DOHH2 (cell line): ENCODE results near the gene SPOCD1.

Source experiments
- H3F3A ChIP-seq: fragments of 200-600 bp; sonication (generic), shearing (Covaris generic); 2 replicates; pipeline ENCODE4 v1.6.0; 2016; ENCODE audit warnings: antibody characterized with exemption, mild to moderate bottlenecking; ENCODE audit not compliant: control insufficient read depth, insufficient read depth
- H3K27ac ChIP-seq: fragments of 200-600 bp; sonication (generic); 2 replicates; pipeline ENCODE4 v1.5.1; 2014; ENCODE audit warnings: low read depth, mild to moderate bottlenecking, low read length, moderate library complexity
- H3K27me3 ChIP-seq: fragments of 200-600 bp; sonication (generic); 2 replicates; pipeline ENCODE4 v1.6.1; 2014; ENCODE audit warnings: mild to moderate bottlenecking, low read length, mixed read lengths; ENCODE audit not compliant: control insufficient read depth
- H3K36me3 ChIP-seq: fragments of 200-600 bp; sonication (generic); 2 replicates; pipeline ENCODE4 v1.6.1; 2014; ENCODE audit warnings: mild to moderate bottlenecking, low read length, moderate library complexity, mixed read lengths; ENCODE audit not compliant: control insufficient read depth
- H3K4me1 ChIP-seq: fragments of 200-600 bp; sonication (generic); 2 replicates; pipeline ENCODE4 v1.6.1; 2014; ENCODE audit warnings: mild to moderate bottlenecking, low read length, mixed read lengths; ENCODE audit not compliant: control insufficient read depth
- H3K4me2 ChIP-seq: fragments of 200-600 bp; sonication (generic); 2 replicates; pipeline ENCODE4 v1.6.0; 2014; ENCODE audit warnings: mild to moderate bottlenecking, low read length, moderate library complexity
- H3K4me3 ChIP-seq: fragments of 200-600 bp; sonication (generic); 2 replicates; pipeline ENCODE4 v1.5.1; 2014; ENCODE audit warnings: mild to moderate bottlenecking, low read length, mixed read lengths
- H3K79me2 ChIP-seq: fragments of 200-600 bp; sonication (generic); 2 replicates; pipeline ENCODE4 v1.6.1; 2014; ENCODE audit warnings: mild to moderate bottlenecking, low read length, mixed read lengths; ENCODE audit not compliant: control insufficient read depth
- H3K9me2 ChIP-seq: fragments of 200-600 bp; sonication (generic); replicated peaks from 2 replicates; pipeline ENCODE4 v1.6.1; 2014; ENCODE audit warnings: mild to moderate bottlenecking, low read length, mixed read lengths; ENCODE audit not compliant: control insufficient read depth
- H3K9me3 ChIP-seq: fragments of 200-600 bp; sonication (generic); 2 replicates; pipeline ENCODE4 v1.6.1; 2014; ENCODE audit warnings: antibody characterized with exemption, low read length, mixed read lengths; ENCODE audit not compliant: control insufficient read depth, insufficient read depth
- H4K20me1 ChIP-seq: fragments of 200-600 bp; sonication (generic); 2 replicates; pipeline ENCODE4 v1.6.0; 2014; ENCODE audit warnings: low read depth, mild to moderate bottlenecking, antibody characterized with exemption, low read length, moderate library complexity; ENCODE audit not compliant: control insufficient read depth, insufficient read depth
- EZH2phosphoT487 ChIP-seq: fragments of 200-600 bp; sonication (generic); IDR thresholded peaks from 2 replicates; pipeline ENCODE4 v1.6.1; 2017; ENCODE audit warnings: borderline replicate concordance, mild to moderate bottlenecking, antibody characterized with exemption, low read length, moderate library complexity, mixed read lengths
- TF ChIP-seq, protein P1 (sequence below): fragments of 200-600 bp; sonication (generic); IDR thresholded peaks from one replicate; pipeline ENCODE4 v1.5.1; 2014; ENCODE audit warnings: antibody characterized with exemption, mild to moderate bottlenecking, low read depth, low read length; ENCODE audit not compliant: poor library complexity, severe bottlenecking

Gene SPOCD1

DNA sequence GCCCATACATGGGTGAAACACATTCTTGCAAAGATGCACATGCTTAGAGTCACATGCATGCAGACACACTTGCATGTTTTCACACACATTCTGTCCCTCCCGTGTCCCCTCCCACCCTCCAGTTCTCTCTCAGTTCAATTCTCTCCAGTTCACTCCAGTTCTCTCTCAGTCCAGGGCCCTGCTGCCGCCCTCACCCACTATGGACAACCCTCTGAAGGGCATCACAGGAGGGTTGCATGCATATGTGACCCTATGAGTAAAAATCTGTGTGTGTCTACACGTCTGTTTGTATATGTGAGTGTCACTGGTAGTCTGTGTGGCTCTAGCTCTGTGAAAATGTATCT lies 29.9 kb downstream of the SPOCD1 start:
- H3F3A ChIP-seq: peaks cover 6% of the 10 kb centered on the region; the same call in 1 of the 2 replicates
- TF ChIP-seq EZH2phosphoT487: no peak
- TF ChIP-seq, protein P1, sequence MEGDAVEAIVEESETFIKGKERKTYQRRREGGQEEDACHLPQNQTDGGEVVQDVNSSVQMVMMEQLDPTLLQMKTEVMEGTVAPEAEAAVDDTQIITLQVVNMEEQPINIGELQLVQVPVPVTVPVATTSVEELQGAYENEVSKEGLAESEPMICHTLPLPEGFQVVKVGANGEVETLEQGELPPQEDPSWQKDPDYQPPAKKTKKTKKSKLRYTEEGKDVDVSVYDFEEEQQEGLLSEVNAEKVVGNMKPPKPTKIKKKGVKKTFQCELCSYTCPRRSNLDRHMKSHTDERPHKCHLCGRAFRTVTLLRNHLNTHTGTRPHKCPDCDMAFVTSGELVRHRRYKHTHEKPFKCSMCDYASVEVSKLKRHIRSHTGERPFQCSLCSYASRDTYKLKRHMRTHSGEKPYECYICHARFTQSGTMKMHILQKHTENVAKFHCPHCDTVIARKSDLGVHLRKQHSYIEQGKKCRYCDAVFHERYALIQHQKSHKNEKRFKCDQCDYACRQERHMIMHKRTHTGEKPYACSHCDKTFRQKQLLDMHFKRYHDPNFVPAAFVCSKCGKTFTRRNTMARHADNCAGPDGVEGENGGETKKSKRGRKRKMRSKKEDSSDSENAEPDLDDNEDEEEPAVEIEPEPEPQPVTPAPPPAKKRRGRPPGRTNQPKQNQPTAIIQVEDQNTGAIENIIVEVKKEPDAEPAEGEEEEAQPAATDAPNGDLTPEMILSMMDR: no peak
- H3K4me1 ChIP-seq: peaks cover 47% of the 10 kb centered on the region

DNA sequence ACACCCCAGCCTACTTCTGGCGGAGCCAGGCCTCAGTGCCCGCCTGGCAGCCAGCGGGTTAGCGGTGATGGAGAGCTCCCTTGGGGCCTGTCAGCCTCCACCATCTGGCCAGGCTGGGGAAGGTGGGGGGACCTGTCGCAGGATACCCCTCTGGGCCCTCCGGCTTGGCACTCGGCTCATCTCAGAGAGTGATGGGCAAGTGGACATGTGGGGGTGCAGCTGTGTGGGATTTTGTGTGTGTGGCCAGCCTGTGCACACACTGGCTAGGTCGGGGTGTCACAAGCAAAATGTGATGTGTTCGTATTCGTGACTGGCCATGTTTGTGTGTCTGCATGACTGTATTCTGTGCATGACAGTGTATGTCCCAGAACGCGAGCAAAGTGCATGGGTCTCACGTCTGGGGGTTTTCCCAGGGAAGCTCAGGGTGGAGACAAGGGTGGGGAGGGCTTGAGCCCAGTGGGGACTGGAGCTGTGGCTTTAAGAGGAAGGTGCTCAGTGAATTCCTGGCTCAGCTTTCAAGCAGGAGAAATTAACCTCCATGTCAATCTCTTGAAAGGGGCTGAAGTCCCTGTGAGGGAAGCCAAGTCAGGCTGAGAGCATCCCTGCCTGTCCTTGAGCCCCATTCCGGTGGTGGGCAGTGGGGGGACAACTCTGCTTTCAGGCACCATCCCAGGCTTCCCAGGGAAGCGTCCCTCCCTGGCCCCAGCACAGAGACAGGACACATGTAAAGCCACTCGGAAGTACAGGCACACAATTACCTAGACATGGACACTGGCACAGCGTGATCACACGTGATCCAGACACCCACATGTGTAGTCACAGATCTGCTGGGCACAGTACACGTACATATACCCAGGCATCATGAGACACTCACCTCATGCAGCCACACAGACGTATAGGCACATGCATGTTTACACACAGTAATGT lies 30.5 kb downstream of the SPOCD1 start:
- Histone ChIP-seq H3K27me3 (no peaks in the 10 kb centered on the region; the same call in 1 of the 2 replicates), H3K4me1 (peaks cover 47% of the 10 kb centered on the region), H4K20me1 (no peaks in the 10 kb centered on the region), H3F3A (peaks cover 8% of the 10 kb centered on the region; the same call in 1 of the 2 replicates), H3K9me3 (no peaks in the 10 kb centered on the region), H3K4me3 (peak overlapping the region; percentile 28), H3K27ac (peak overlapping the region; percentile 31), H3K9me2 (no peaks in the 10 kb centered on the region), H3K36me3 (no peaks in the 10 kb centered on the region), H3K79me2 (no peaks in the 10 kb centered on the region), H3K4me2 (peak overlapping the region; percentile 53)
- TF ChIP-seq EZH2phosphoT487: no peak
- TF ChIP-seq, protein P1: no peak

More for the DNA sequence above, 29.9 kb downstream of the SPOCD1 start:
- Histone ChIP-seq H3K4me3 (no peak overlapping the region), H3K79me2 (no peaks in the 10 kb centered on the region), H3K9me3 (no peaks in the 10 kb centered on the region), H3K27me3 (no peaks in the 10 kb centered on the region; the same call in 1 of the 2 replicates), H3K4me2 (no peak overlapping the region), H3K9me2 (no peaks in the 10 kb centered on the region), H4K20me1 (no peaks in the 10 kb centered on the region), H3K36me3 (no peaks in the 10 kb centered on the region), H3K27ac (no peak overlapping the region)

DNA sequence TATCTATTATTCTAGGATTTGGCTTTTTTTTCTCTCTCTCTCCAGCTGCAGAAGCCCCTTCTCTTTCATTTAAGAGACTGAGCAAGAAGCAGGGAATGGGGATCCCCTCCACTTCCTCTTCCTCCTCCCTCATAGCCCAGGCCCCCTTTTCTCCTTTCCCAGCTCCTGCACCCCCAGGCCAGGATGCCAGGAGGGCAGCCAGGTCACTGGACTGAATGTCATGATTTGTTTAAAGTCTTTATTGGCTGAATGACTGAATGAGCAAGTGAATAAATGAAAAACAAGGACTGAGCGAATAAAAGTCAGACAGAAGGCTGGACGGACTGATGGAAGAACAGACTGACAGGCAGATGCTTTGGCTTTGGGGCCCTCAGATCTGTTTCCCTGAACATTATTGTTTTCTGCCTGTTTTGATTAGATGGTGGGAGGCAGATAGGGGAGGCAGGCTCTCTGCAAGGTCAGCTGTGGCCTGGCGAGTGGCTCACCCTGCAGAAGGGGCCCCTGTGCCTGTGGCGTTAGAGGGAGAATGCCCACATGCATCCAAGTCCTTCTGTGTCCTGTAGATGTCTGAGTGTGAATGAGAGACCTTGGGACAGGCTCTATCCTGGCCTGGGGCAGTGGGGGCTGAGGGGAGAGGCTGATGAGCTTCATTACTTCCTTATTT lies 31.3 kb downstream of the SPOCD1 start:
- Histone ChIP-seq H4K20me1 (no peaks in the 10 kb centered on the region), H3K27ac (peak overlapping the region; percentile 31), H3K79me2 (no peaks in the 10 kb centered on the region), H3K4me1 (peaks cover 47% of the 10 kb centered on the region), H3K4me3 (peak overlapping the region; percentile 28), H3K27me3 (no peaks in the 10 kb centered on the region), H3F3A (peaks cover 8% of the 10 kb centered on the region; the same call in 1 of the 2 replicates), H3K9me3 (no peaks in the 10 kb centered on the region), H3K9me2 (no peaks in the 10 kb centered on the region), H3K36me3 (no peaks in the 10 kb centered on the region), H3K4me2 (peak overlapping the region; percentile 53)
- TF ChIP-seq EZH2phosphoT487: no peak
- TF ChIP-seq, protein P1: no peak
